B cell (primary cell): ENCODE results near the gene SLC24A3. TPM values are rescaled to one million over a fixed set of nuclear protein-coding genes. Genes with fewer than 3 reads are reported as not detected.

ENCODE experiments used
- ATAC-seq: fragments of 200-7000 bp; cut with Tn5 transposase; one replicate; pipeline ENCODE4 v1.10.0; 2021; ENCODE audit warnings: low read depth, mild to moderate bottlenecking, moderate number of reproducible peaks, moderate library complexity
- CTCF ChIA-PET: fragments of 350-600 bp; sonication (Branson Sonifier 250); formaldehyde crosslinking; loops from one replicate; lab custom pipeline; 2021; ENCODE audit warnings: antibody characterized with exemption, inconsistent platforms; lab: Charles Lee
- POLR2A ChIA-PET: fragments of 350-600 bp; sonication (Branson Sonifier 250); formaldehyde crosslinking; loops from one replicate; lab custom pipeline; 2021; ENCODE audit warnings: antibody characterized with exemption; lab: Charles Lee
- DNase-seq: peaks from one replicate; pipeline ENCODE4 v3.0.0; 2013
- H2AFZ ChIP-seq: 2 replicates; pipeline ENCODE4 v1.6.1; 2012; ENCODE audit warnings: mild to moderate bottlenecking, low read depth, low read length; ENCODE audit not compliant: insufficient read depth, poor library complexity, severe bottlenecking
- H3K27ac ChIP-seq, 2 donors: 1 replicate in 1 of 2; 2 replicates in 1 of 2; pipeline ENCODE4 v1.5.1; 2012 to 2013; ENCODE audit warnings: low read length in 2 of 2, mild to moderate bottlenecking in 2 of 2, moderate library complexity in 1 of 2
- H3K27me3 ChIP-seq, 4 experiments: fragments of 200-600 bp in 1 of 4; sonication (generic) in 1 of 4; replicated peaks in 1 of 4; 1 replicate in 2 of 4; 2 replicates in 2 of 4; pipeline versions ENCODE4 v1.6.1 to v1.7.0; 2013 to 2016; ENCODE audit warnings: low read length in 3 of 4, mild to moderate bottlenecking in 2 of 4, mixed read lengths in 1 of 4, moderate library complexity in 1 of 4; ENCODE audit not compliant: insufficient read depth in 4 of 4, control insufficient read depth in 3 of 4; ENCODE audit errors: control extremely low read depth in 1 of 4
- H3K36me3 ChIP-seq, 2 experiments: replicated peaks in 1 of 2; 1 replicate in 1 of 2; 2 replicates in 1 of 2; pipeline versions ENCODE4 v1.6.1 to v1.7.1; 2013; ENCODE audit warnings: low read length in 1 of 2; ENCODE audit not compliant: insufficient read depth in 2 of 2, control insufficient read depth in 1 of 2; ENCODE audit errors: control extremely low read depth in 1 of 2, extremely low read depth in 1 of 2
- H3K4me1 ChIP-seq, 2 donors: fragments of 200-600 bp in 1 of 2; sonication (generic) in 1 of 2; 1 replicate in 1 of 2; 2 replicates in 1 of 2; pipeline versions ENCODE4 v1.5.1 to v1.6.1; 2013 to 2017; ENCODE audit warnings: low read length in 2 of 2; ENCODE audit not compliant: control insufficient read depth in 2 of 2, insufficient read depth in 2 of 2
- H3K4me2 ChIP-seq: replicated peaks from 2 replicates; pipeline ENCODE3; 2012; ENCODE audit warnings: mild to moderate bottlenecking, low read depth, low read length; ENCODE audit not compliant: poor library complexity, severe bottlenecking
- H3K4me3 ChIP-seq, 5 experiments: fragments of 200-600 bp in 1 of 5; sonication (generic) in 1 of 5; 1 replicate in 3 of 5; 2 replicates in 2 of 5; pipeline versions ENCODE4 v1.5.1 to v1.7.0; 2011 to 2016; ENCODE audit warnings: low read length in 4 of 5, mild to moderate bottlenecking in 4 of 5, low read depth in 2 of 5, control low read depth in 1 of 5, moderate library complexity in 1 of 5; ENCODE audit not compliant: insufficient read depth in 1 of 5; ENCODE audit errors: control extremely low read depth in 1 of 5, extremely low read depth in 1 of 5
- H3K79me2 ChIP-seq: fragments of 200-600 bp; sonication (generic); one replicate; pipeline ENCODE4 v1.6.0; 2016; ENCODE audit warnings: low read length; ENCODE audit not compliant: control insufficient read depth, insufficient read depth
- H3K9ac ChIP-seq: fragments of 200-600 bp; sonication (generic); 2 replicates; pipeline ENCODE4 v1.6.1; 2017; ENCODE audit warnings: mild to moderate bottlenecking, low read length, moderate library complexity
- H3K9me3 ChIP-seq, 3 donors: one replicate each; pipeline versions ENCODE4 v1.6.1 to v1.7.1; 2013; ENCODE audit warnings: low read length in 2 of 3; ENCODE audit not compliant: control insufficient read depth in 2 of 3, insufficient read depth in 1 of 3; ENCODE audit errors: control extremely low read depth in 1 of 3
- H4K20me1 ChIP-seq: 2 replicates; pipeline ENCODE4 v1.6.0; 2012; ENCODE audit warnings: mild to moderate bottlenecking, low read length; ENCODE audit not compliant: insufficient read depth, control insufficient read depth, poor library complexity, severe bottlenecking
- H3K27ac Mint-ChIP-seq: one replicate; pipeline ENCODE4 v1.8.0; 2021; ENCODE audit warnings: mixed read lengths
- H3K27me3 Mint-ChIP-seq: one replicate; pipeline ENCODE4 v1.8.0; 2021; ENCODE audit warnings: mixed read lengths
- H3K4me1 Mint-ChIP-seq: one replicate; pipeline ENCODE4 v1.8.0; 2021; ENCODE audit warnings: mixed read lengths
- H3K4me3 Mint-ChIP-seq: one replicate; pipeline ENCODE4 v1.8.0; 2021; ENCODE audit warnings: mixed read lengths
- H3K9me3 Mint-ChIP-seq: one replicate; pipeline ENCODE4 v1.8.0; 2022; ENCODE audit warnings: mixed read lengths; ENCODE audit not compliant: insufficient read depth
- CTCF ChIP-seq: fragments of 200-600 bp; IDR thresholded peaks from one replicate; pipeline ENCODE4 v1.8.0; 2022; ENCODE audit warnings: antibody characterized with exemption, mild to moderate bottlenecking
- EZH2 ChIP-seq: IDR thresholded peaks from 2 replicates; pipeline ENCODE4 v1.6.1; 2012; ENCODE audit warnings: borderline replicate concordance, low read depth, mild to moderate bottlenecking, moderate library complexity, low read length; ENCODE audit not compliant: insufficient read depth, poor library complexity, severe bottlenecking
- WGBS: methylation state at CpG from one replicate; pipeline ENCODE4 v1.1.5; 2013; ENCODE audit warnings: missing lambda C conversion rate; ENCODE audit not compliant: insufficient coverage; 5-methylcytosine and 5-hydroxymethylcytosine counted together
- intact Hi-C: fragments of 100-400 bp; cut with micrococcal nuclease; formaldehyde crosslinking; loops from one replicate; pipeline ENCODE4 v1.10.0; 2022
- polyA plus RNA-seq: library from polyadenylated mRNA; depleted of rRNA; stranded (reverse); fragments of >200 nt; gene quantifications from 2 replicates; pipeline ENCODE4 v1.2.3, GENCODE V29; 2012
- total RNA-seq, 2 donors: library from RNA; stranded (reverse); fragments of 120-200 nt in 1 of 2; gene quantifications; 1 replicate in 1 of 2; 2 replicates in 1 of 2; pipeline versions ENCODE4 v1.2.3 to v1.2.4, GENCODE V29; 2013 to 2022

The SLC24A3 gene
- total and polyA plus RNA-seq, 2 donors (not counting 1 experiment from before 2014, with no cell fraction given): not detected

- Histone ChIP-seq H3K9me3 (no peaks in the 10 kb centered on the region), H3K4me3 (no peak overlapping the region), H3K79me2 (no peaks in the 10 kb centered on the region), H3K4me2 (no peak overlapping the region), H3K4me1 (no peaks in the 10 kb centered on the region), H3K9ac (no peak overlapping the region), H3K36me3 (no peaks in the 10 kb centered on the region), H4K20me1 (no peaks in the 10 kb centered on the region), H3K27ac (no peak overlapping the region), H3K27me3 (no peaks in the 10 kb centered on the region), H2AFZ (no peak overlapping the region)
- ChIA-PET CTCF (no interaction called here), POLR2A (no interaction called here)
- TF ChIP-seq CTCF (no peak), EZH2 (no peak)
- ATAC-seq: no peak
- H3K4me1 Mint-ChIP-seq: no peaks in the 10 kb centered on the region
- peaks cover 3% of the 10 kb centered on the region for H3K9me3 Mint-ChIP-seq
- 100% methylated on average over 2 of the region's 3 CpGs for WGBS
- H3K27ac Mint-ChIP-seq: no peak overlapping the region
- H3K4me3 Mint-ChIP-seq: no peak overlapping the region
- DNase-seq: no peak
- H3K27me3 Mint-ChIP-seq: peaks cover 8% of the 10 kb centered on the region
- intact Hi-C loops: no loop called here
Observed at GRCh38 chr20:19308146-19308545, 95.7 kb downstream of the SLC24A3 start.

GRCh38 chr20:19310541-19310940 lies 98.1 kb downstream of the SLC24A3 start:
- no peak for TF ChIP-seq CTCF
- H3K27me3 ChIP-seq: no peaks in the 10 kb centered on the region
- 86% methylated on average over 2 of the region's 2 CpGs for WGBS
- H3K79me2 ChIP-seq: no peaks in the 10 kb centered on the region
- H3K4me1 Mint-ChIP-seq: no peaks in the 10 kb centered on the region
- no peaks in the 10 kb centered on the region for H3K9me3 ChIP-seq
- no peak overlapping the region for H2AFZ ChIP-seq
- ATAC-seq (no peak), DNase-seq (no peak)
- H3K4me1 ChIP-seq: no peaks in the 10 kb centered on the region
- ChIA-PET CTCF (no interaction called here), POLR2A (no interaction called here)
- H3K9me3 Mint-ChIP-seq: peaks cover 3% of the 10 kb centered on the region
- H3K27ac ChIP-seq: no peak overlapping the region
- peaks cover 12% of the 10 kb centered on the region for H3K27me3 Mint-ChIP-seq
- H4K20me1 ChIP-seq: no peaks in the 10 kb centered on the region
- H3K9ac ChIP-seq: no peak overlapping the region
- H3K36me3 ChIP-seq: no peaks in the 10 kb centered on the region
- no peak overlapping the region for H3K4me2 ChIP-seq
- no peak overlapping the region for H3K4me3 Mint-ChIP-seq
- H3K27ac Mint-ChIP-seq: no peak overlapping the region
- H3K4me3 ChIP-seq: no peak overlapping the region
- intact Hi-C loops: no loop called here
